H9 (cell line): ENCODE measurements around the gene PIRT. TPM values are rescaled to one million over a fixed set of nuclear protein-coding genes. Genes with fewer than 3 reads are reported as not detected.

ENCODE experiments used
- DNase-seq: peaks from one replicate; pipeline ENCODE4 v3.0.0-alpha.2; 2017
- H2AFZ ChIP-seq: one replicate; pipeline ENCODE4 v1.6.1; 2013; ENCODE audit warnings: mild to moderate bottlenecking, low read length, control low read depth, moderate library complexity
- H2AK5ac ChIP-seq: 2 replicates; pipeline ENCODE4 v1.6.1; 2013; ENCODE audit warnings: low read length, control low read depth, mixed read lengths; ENCODE audit not compliant: insufficient read length
- H2BK120ac ChIP-seq: one replicate; pipeline ENCODE4 v1.6.1; 2013; ENCODE audit warnings: low read depth, mild to moderate bottlenecking, low read length, control low read depth, inconsistent platforms; ENCODE audit not compliant: poor library complexity, severe bottlenecking
- H2BK12ac ChIP-seq: 2 replicates; pipeline ENCODE4 v1.6.1; 2013; ENCODE audit warnings: low read length, control low read depth, mixed read lengths, low read depth; ENCODE audit not compliant: insufficient read length
- H2BK15ac ChIP-seq: 2 replicates; pipeline ENCODE4 v1.6.1; 2013; ENCODE audit warnings: low read depth, low read length, control low read depth
- H2BK20ac ChIP-seq: one replicate; pipeline ENCODE4 v1.6.1; 2013; ENCODE audit warnings: low read depth, mild to moderate bottlenecking, low read length, control low read depth, inconsistent platforms; ENCODE audit not compliant: poor library complexity, severe bottlenecking
- H2BK5ac ChIP-seq: 2 replicates; pipeline ENCODE4 v1.6.1; 2013; ENCODE audit warnings: low read length, control low read depth, mixed read lengths; ENCODE audit not compliant: insufficient read length
- H3K14ac ChIP-seq: 2 replicates; pipeline ENCODE4 v1.6.1; 2013; ENCODE audit warnings: low read length, control low read depth; ENCODE audit not compliant: insufficient read depth
- H3K18ac ChIP-seq: 2 replicates; pipeline ENCODE4 v1.6.1; 2013; ENCODE audit warnings: low read depth, mild to moderate bottlenecking, mixed read lengths, low read length, control low read depth; ENCODE audit not compliant: insufficient read length
- H3K23ac ChIP-seq: 2 replicates; pipeline ENCODE4 v1.6.1; 2013; ENCODE audit warnings: low read length, control low read depth, mixed read lengths, low read depth; ENCODE audit not compliant: insufficient read length
- H3K23me2 ChIP-seq: 2 replicates; pipeline ENCODE4 v1.6.1; 2013; ENCODE audit warnings: low read depth, mild to moderate bottlenecking, mixed read lengths, low read length, control low read depth; ENCODE audit not compliant: insufficient read length, poor library complexity, severe bottlenecking
- H3K27ac ChIP-seq: 2 replicates; pipeline ENCODE4 v1.5.1; 2013; ENCODE audit warnings: low read length, control low read depth, mixed read lengths, low read depth; ENCODE audit not compliant: insufficient read length
- H3K27me3 ChIP-seq: 2 replicates; pipeline ENCODE4 v1.6.1; 2013; ENCODE audit warnings: low read length, control low read depth, inconsistent platforms; ENCODE audit not compliant: insufficient read depth
- H3K4ac ChIP-seq: 2 replicates; pipeline ENCODE4 v1.6.1; 2013; ENCODE audit warnings: low read depth, mild to moderate bottlenecking, control low read depth, inconsistent platforms, low read length, moderate library complexity
- H3K4me1 ChIP-seq: 2 replicates; pipeline ENCODE4 v1.6.1; 2013; ENCODE audit warnings: low read length, control low read depth, inconsistent platforms; ENCODE audit not compliant: insufficient read depth
- H3K4me2 ChIP-seq: 2 replicates; pipeline ENCODE4 v1.6.1; 2013; ENCODE audit warnings: low read length, control low read depth, mixed read lengths; ENCODE audit not compliant: insufficient read length, insufficient read depth
- H3K56ac ChIP-seq: 2 replicates; pipeline ENCODE4 v1.6.1; 2013; ENCODE audit warnings: low read depth, mild to moderate bottlenecking, mixed read lengths, low read length, control low read depth; ENCODE audit not compliant: insufficient read length
- H3K79me1 ChIP-seq: 2 replicates; pipeline ENCODE4 v1.6.1; 2013; ENCODE audit warnings: low read depth, mild to moderate bottlenecking, moderate library complexity, low read length, control low read depth, inconsistent platforms; ENCODE audit not compliant: insufficient read depth, poor library complexity, severe bottlenecking
- H3K79me2 ChIP-seq: 2 replicates; pipeline ENCODE4 v1.6.1; 2013; ENCODE audit warnings: low read length, control low read depth, inconsistent platforms; ENCODE audit not compliant: insufficient read depth
- H3K9ac ChIP-seq: 2 replicates; pipeline ENCODE4 v1.6.1; 2013; ENCODE audit warnings: low read length, control low read depth, mixed read lengths; ENCODE audit not compliant: insufficient read length; ENCODE audit errors: extremely low read depth
- H3K9me3 ChIP-seq: one replicate; pipeline ENCODE4 v1.6.1; 2013; ENCODE audit warnings: low read depth, low read length, inconsistent platforms; ENCODE audit not compliant: control insufficient read depth
- H3T11ph ChIP-seq: one replicate; pipeline ENCODE4 v1.6.1; 2013; ENCODE audit warnings: mild to moderate bottlenecking, low read length, control low read depth, inconsistent platforms
- H4K20me1 ChIP-seq: one replicate; pipeline ENCODE4 v1.6.1; 2013; ENCODE audit not compliant: control insufficient read depth, insufficient read length, insufficient read depth
- H4K5ac ChIP-seq: 2 replicates; pipeline ENCODE4 v1.6.1; 2013; ENCODE audit warnings: low read depth, mild to moderate bottlenecking, mixed read lengths, low read length, control low read depth; ENCODE audit not compliant: insufficient read length
- H4K8ac ChIP-seq: replicated peaks from 2 replicates; pipeline ENCODE4 v1.6.1; 2013; ENCODE audit warnings: low read length, control low read depth, mixed read lengths, low read depth; ENCODE audit not compliant: insufficient read length
- H4K91ac ChIP-seq: 2 replicates; pipeline ENCODE4 v1.6.1; 2013; ENCODE audit warnings: low read depth, mild to moderate bottlenecking, moderate library complexity, mixed read lengths, low read length, control low read depth; ENCODE audit not compliant: insufficient read length
- H3K27ac Mint-ChIP-seq, 3 experiments: 2 replicates in 2 of 3; 3 replicates in 1 of 3; pipeline ENCODE4 v1.8.0; 2020 to 2021; ENCODE audit warnings: mixed read lengths in 3 of 3, mild to moderate bottlenecking in 1 of 3, moderate library complexity in 1 of 3
- H3K27me3 Mint-ChIP-seq: 2 replicates; pipeline ENCODE4 v1.8.0; 2021; ENCODE audit warnings: low read depth, mild to moderate bottlenecking, moderate library complexity, mixed read lengths
- H3K36me3 Mint-ChIP-seq, 3 experiments: 2 replicates in 2 of 3; 3 replicates in 1 of 3; pipeline ENCODE4 v1.8.0; 2020 to 2021; ENCODE audit warnings: low read depth in 3 of 3, mixed read lengths in 3 of 3; ENCODE audit not compliant: insufficient read depth in 1 of 3
- H3K4me1 Mint-ChIP-seq, 2 experiments: 2 replicates each; pipeline ENCODE4 v1.8.0; 2020; ENCODE audit warnings: mixed read lengths in 2 of 2
- H3K4me3 Mint-ChIP-seq, 2 experiments: 2 replicates in 1 of 2; 3 replicates in 1 of 2; pipeline ENCODE4 v1.8.0; 2020 to 2021; ENCODE audit warnings: mild to moderate bottlenecking in 2 of 2, mixed read lengths in 2 of 2, moderate library complexity in 1 of 2
- H3K9me3 Mint-ChIP-seq, 2 experiments: 2 replicates in 1 of 2; 3 replicates in 1 of 2; pipeline ENCODE4 v1.8.0; 2020; ENCODE audit warnings: mild to moderate bottlenecking in 2 of 2, mixed read lengths in 2 of 2, moderate library complexity in 1 of 2
- WGBS: extraction: QIAGEN DNeasy Blood & Tissue Kit; methylation state at CpG from one replicate; pipeline ENCODE4 v1.1.7; 2013; ENCODE audit warnings: missing lambda C conversion rate, low lambda C conversion rate, mixed read lengths; ENCODE audit not compliant: insufficient read length; ENCODE audit errors: extremely low coverage; 5-methylcytosine and 5-hydroxymethylcytosine counted together
- total RNA-seq: library from RNA; stranded (reverse); gene quantifications from 2 replicates; pipeline ENCODE4 v1.2.1, GENCODE V29; 2021
- TF ChIP-seq, protein P1 (sequence below): fragments of 200-600 bp; sonication (generic); conservative IDR thresholded peaks from 3 replicates; pipeline ENCODE4 v1.8.0; 2021; ENCODE audit warnings: antibody characterized with exemption, mild to moderate bottlenecking

The PIRT gene
- total RNA-seq, 1 experiment from 2014 or later: not detected

DNA sequence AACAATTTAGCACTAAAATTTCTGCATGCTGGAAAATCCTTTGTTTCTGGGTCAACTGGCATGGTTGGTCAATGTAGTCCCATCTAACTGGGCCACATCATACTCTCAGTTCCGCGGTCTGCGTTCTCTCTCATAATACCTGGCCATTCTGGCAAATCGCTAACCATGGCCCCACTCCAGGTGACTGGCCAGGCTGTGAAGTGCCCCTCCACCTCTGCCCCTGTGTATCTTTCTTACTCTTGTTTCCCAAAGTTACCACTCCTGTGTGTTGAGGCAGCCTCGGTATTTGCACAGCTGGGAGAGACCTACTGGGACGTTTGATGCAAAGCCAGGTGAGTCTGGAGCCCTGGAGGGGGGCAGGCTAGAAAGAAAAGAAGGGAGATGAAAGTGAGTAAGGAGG lies 32.0 kb downstream of the PIRT start:
- H3K79me2 ChIP-seq: no peaks in the 10 kb centered on the region
- H3K4me1 ChIP-seq: no peaks in the 10 kb centered on the region; the same call in 1 of the 2 replicates
- H3K18ac ChIP-seq: no peak overlapping the region
- no peak overlapping the region for H2BK12ac ChIP-seq
- H3K9me3 ChIP-seq: no peaks in the 10 kb centered on the region
- H3K27me3 Mint-ChIP-seq: peaks cover 1% of the 10 kb centered on the region; the same call in 1 of the 2 replicates
- no peak overlapping the region for H2AFZ ChIP-seq
- H3K4me2 ChIP-seq: no peak overlapping the region
- H2AK5ac ChIP-seq: no peak overlapping the region
- H3K27ac Mint-ChIP-seq: no peak overlapping the region
- H4K91ac ChIP-seq: no peak overlapping the region
- H4K5ac ChIP-seq: no peak overlapping the region
- no peak overlapping the region for H3K4me3 Mint-ChIP-seq
- H2BK120ac ChIP-seq: no peak overlapping the region
- H3T11ph ChIP-seq: no peak overlapping the region
- no peak overlapping the region for H4K8ac ChIP-seq
- no peak overlapping the region for H3K4ac ChIP-seq
- WGBS: no CpG with 5 or more reads among the region's 6 CpGs
- H3K56ac ChIP-seq: no peak overlapping the region
- no peaks in the 10 kb centered on the region for H3K27me3 ChIP-seq
- H3K27ac ChIP-seq: no peak overlapping the region
- no peak overlapping the region for H2BK20ac ChIP-seq
- DNase-seq: no peak
- H2BK5ac ChIP-seq: no peak overlapping the region
- H3K36me3 Mint-ChIP-seq: no peaks in the 10 kb centered on the region
- H2BK15ac ChIP-seq: no peak overlapping the region
- H3K23me2 ChIP-seq: no peaks in the 10 kb centered on the region
- H3K9ac ChIP-seq: no peak overlapping the region
- peaks cover 18 to 23% of the 10 kb centered on the region in 2 experiments for H3K4me1 Mint-ChIP-seq
- H3K9me3 Mint-ChIP-seq: no peaks in the 10 kb centered on the region
- TF ChIP-seq, protein P1, sequence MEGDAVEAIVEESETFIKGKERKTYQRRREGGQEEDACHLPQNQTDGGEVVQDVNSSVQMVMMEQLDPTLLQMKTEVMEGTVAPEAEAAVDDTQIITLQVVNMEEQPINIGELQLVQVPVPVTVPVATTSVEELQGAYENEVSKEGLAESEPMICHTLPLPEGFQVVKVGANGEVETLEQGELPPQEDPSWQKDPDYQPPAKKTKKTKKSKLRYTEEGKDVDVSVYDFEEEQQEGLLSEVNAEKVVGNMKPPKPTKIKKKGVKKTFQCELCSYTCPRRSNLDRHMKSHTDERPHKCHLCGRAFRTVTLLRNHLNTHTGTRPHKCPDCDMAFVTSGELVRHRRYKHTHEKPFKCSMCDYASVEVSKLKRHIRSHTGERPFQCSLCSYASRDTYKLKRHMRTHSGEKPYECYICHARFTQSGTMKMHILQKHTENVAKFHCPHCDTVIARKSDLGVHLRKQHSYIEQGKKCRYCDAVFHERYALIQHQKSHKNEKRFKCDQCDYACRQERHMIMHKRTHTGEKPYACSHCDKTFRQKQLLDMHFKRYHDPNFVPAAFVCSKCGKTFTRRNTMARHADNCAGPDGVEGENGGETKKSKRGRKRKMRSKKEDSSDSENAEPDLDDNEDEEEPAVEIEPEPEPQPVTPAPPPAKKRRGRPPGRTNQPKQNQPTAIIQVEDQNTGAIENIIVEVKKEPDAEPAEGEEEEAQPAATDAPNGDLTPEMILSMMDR: no peak
- no peak overlapping the region for H3K23ac ChIP-seq
- H3K14ac ChIP-seq: no peak overlapping the region
- H3K79me1 ChIP-seq: no peaks in the 10 kb centered on the region
- no peaks in the 10 kb centered on the region for H4K20me1 ChIP-seq
